Activated naive CD8-positive, alpha-beta T cell treated with anti-CD3 and anti-CD28 coated beads, Interleukin-2, amount 50 U/mL, for 16 hours (primary cell): Measurements from ENCODE around the gene CYTH1.

Source experiments
- DNase-seq: peaks from one replicate; pipeline ENCODE4 v3.0.0-alpha.2; 2020; ENCODE audit warnings: low read depth, low spot score

The CYTH1 gene

DNA sequence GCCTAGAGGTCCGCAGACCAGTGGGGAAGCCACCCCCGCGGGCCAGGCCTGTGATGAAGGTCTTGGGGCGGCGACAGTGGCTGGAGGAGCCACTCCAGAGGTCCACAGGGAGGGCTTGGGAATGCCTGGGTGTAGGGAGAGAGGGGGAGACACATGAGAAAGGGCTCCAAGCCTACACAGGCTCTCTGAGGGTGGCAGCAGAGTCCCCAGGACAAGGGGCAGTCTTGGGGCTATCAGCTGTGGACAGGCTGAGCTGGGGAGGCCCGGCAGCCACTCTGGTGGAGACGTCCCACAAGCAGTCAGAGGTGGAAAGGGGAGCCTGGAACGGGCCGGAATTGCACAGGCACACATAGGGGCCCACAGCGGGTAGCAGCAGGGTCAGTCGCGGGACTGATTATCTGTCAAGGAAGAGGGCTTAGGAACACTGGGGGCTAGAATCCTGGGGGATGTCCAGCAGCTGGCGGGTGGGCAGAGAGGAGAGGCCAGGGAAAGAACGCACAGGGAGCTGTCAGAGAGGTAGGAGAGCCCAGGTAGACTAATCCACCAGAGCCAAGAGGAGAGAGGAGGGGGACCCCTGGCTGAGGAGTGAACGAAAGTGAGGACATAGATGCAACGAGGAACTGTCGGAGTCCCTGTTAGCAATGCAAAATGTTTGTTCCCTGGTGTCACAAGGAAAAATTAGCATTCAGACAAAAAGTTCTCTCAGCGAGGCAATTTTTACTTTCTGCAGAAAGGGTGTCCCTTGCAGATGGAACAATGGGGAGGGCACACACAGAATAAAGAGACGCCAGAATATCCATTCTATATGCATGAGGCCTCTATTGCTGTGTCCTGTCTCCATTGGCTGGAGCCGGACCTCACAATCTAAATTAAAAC is 111.0 kb downstream of the CYTH1 start:
- DNase-seq = no peak

DNA sequence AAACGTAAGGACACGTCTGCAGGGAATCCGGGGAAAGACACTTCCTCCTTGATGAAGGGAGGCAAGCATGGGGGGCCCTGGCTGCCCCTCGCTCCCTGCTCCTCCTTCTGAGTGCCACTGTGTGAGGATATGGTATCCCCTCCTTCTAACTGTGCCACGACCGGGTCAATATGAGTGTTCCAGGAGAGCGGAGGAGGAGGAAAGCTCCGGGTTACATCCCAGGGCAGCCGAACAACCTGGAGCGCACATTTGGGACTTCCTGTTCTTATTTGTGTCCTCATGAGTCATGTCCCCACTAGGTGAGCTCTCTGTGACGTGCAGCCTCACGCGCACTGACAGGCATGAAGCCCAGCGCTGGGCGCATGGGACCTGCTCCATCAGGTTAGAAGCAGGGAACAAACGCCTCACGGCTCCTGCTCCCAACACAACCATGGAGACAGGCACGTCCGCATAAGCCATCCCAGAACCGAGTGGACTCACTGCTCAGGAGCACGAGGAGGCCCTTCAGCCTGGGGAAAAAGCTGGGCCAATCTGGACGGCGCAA is 112.0 kb downstream of the CYTH1 start:
- DNase-seq = no peak

DNA sequence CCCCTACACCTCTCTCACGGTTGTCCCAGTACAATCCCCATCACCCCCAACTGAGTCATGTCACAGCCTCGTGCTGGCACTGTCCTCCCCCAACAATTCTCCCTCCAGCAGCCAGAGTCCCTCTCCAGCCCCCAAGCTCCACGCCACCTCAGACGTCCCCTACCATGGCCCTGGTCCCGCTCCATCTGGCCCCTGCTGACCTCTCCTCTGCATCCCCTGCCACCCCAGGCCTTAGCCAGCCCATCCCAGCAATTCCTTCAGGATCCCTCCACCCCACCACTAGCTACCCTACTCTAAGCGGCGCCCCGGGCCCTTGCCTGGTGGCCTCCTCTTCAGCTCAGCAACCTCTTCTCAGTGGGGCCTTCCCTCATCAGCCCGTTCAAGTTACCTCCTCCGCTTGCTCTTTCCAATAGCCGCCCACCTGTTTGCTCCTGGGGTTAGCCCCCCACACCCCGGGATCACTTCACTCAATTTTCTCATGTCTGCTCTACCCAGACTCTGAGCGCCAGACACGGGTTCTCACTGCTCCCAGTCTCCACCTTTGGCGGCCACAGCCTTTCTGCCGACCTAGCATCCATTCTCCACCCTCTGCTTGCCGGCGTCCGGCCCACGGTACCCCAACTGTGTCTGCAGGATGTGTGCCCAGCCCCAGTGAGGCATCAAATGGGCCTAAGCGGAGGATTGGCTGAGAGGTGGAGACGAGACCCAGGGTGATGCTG is 112.7 kb downstream of the CYTH1 start:
- no peak for DNase-seq

DNA sequence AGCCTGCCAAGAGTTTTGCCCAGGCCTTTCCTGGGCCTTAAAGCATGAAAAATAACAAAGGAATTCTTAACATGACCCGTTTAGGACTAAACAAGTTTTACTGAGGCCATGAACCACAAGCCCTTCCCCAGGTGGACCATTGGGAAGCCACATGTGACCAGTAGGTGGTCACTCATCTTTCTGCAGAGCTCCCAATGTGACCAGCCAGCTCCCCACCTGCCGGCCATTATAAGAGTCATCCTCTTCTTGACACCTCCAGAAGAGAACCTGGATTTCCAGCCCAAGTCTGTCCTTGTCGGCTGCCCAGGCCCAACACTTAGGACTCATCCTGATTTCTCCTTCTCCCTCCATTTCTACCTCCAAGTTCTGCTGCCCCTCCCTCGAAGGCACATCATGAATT is 113.2 kb downstream of the CYTH1 start:
- DNase-seq = no peak

DNA sequence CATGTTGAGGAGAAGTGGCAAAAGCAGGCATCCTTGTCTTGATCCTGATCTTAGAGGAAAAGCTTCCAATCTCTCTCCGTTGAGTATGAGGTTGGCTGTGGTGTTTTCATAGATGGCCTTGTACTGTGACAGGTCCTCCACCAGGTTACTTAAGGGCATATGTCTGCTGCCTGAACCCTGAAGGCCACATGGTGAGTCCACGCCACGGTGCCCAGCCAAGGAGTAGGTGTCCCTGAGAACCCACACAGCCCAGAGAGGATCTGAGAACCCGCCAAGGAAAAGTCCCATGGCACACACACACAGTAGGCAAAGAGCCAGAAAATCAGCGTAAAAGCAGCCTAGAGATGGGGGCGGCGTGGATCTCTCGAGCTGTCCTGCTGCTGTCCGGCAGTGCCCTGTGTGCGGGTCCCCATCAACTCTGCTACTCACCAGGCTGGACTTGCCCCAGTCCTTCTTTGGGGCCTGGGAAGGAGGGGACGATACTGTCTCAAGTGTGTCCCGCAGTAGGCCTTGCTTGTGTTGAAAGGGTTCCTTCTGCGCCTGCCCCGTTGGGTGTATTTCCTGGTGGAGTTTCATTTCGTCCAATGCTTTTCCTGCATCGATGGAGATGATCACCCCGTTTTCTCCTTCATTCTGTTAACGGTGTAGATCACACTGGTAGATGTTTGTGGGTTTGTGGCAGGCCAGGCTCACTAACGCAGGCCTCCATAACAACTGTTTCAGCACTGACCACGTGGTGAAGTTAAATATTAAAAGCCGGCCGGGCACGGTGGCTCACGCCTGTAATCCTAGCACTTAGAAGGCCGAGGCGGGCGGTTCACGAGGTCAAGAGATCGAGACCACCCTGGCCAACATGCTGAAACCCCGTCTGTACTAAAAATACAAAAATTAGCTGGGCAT is 114.1 kb downstream of the CYTH1 start:
- no peak for DNase-seq

DNA sequence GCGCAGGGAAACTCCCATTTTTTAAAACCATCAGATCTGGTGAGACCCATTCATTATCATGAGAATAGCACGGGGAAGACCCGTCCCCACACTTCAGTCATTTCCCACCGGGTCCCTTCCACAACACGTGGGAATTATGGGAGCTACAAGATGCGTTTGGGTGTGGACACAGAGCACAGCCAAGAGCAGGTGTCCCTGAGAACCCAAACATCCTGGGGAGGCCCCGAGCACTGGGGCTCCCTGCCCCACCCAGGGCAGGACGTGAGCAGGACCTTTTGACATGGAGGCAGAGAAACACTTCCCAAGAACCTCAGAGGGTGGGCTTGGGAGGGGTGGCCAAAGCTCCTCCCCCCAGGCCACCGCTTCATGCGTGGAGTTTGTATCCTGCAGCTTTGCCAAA is 115.0 kb downstream of the CYTH1 start:
- DNase-seq = no peak

DNA sequence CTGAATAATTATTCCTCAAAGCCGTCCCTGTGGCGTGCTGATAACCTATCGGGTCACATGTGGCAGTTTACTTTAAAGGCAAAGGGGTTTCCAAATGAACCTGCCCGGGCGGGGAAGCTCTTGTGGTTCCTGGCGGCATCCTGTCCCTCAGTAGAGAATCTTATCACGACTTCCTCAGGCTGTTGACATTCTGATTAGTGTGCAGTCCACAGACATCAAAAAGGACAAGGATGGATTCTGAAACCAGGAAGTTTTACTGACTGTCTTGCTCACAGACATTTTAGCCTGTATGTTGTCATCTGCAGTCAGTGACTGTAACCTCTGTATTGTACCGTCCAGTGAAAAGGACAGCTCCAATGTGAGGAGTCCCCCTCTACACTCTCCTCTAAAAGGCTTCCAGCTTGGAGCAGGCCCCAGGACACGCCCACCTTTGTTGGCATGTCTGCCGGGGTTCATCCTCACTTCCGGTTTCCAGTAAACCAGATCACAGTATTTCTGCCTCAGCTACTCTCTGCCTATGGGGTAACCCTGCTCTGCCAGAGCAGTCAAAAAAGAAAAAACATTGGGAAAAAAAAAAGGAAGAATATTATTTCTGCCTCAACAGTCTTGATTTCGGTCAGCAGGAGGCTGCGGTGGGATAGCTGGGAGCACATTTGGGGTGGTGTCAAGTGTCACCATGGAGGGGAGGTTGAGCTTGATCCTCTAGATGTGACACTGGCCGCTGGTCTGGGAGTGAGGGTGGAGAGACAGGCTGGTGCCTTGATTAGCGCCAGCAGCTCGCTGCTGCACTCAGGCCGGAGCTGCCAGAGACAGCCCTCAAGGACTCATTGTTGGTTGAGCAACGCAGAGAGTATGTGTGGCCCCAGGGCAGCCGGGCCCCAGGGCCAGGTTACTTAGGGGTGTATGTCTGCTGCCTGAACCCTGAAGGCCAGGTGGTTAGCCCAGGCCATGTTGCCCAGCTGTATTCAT is 115.8 kb downstream of the CYTH1 start:
- DNase-seq = no peak

DNA sequence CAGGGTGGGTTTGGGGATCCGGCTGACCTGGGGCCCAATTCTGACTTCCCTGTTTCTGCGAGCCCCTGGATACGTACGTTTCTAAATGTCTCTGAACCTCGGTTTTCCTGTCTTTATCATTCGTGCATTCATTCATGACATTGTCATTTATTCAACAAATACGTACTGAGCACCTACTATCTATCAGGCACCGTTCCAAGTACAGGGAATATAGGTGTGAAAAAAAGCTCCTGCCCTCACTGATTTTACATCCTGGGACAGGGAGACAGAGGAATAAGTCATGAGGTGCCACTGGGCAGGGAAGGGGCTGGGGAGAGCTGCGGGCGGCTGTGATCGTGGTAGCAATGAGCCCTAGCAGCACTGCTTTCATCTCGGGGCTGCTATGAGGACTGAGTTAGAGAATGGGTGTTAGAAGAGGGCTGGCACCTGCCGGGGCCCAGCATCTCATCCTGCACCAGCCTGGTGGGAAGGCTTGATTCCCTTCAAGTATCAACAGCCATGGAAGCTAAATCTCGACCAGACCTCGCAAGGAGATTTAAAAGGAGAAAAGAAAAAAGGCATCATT is 116.6 kb downstream of the CYTH1 start:
- DNase-seq = no peak

DNA sequence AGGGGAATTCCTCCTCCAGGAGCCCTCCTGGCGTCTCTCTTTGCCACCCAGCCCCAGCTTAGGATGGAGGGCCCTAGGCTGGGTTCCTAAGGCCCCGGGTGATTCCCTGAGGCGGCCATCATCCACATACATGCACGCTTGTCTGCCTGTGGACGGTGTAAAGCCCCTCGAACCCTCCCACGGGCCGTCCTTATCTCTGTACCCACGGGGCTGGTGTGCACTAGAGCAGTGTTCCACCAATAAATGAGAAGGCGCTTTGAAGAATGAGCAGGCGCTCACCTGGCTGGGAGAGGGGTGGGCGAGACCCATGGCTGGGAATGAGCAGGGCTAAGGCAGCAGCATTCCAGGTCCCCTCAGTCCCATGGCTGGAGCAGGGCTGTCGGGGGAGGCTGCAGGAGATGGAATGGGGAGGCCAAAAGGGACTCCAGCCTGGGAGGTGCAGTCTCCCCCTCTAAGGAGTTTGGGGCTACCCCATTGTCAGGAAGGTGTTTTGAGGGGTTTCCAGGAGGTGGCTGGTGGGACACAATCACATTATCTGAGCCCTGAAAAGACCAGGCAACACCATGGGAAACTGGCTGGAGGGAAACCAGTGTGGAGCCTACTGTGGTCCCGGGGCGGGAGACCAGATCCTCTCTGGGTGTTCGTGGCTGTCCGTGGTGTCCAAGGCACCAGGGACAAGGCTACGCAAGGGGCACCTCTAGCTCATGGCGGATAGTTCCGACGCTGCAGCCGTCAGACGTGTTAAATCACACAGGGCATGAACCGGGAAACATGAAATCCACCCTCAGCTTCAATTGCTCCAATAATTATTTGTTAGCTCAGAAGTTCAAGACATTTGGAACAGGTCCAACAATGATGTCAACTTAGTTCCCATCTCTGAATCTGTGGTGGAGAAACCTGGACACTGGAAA is 117.3 kb downstream of the CYTH1 start:
- DNase-seq = no peak

DNA sequence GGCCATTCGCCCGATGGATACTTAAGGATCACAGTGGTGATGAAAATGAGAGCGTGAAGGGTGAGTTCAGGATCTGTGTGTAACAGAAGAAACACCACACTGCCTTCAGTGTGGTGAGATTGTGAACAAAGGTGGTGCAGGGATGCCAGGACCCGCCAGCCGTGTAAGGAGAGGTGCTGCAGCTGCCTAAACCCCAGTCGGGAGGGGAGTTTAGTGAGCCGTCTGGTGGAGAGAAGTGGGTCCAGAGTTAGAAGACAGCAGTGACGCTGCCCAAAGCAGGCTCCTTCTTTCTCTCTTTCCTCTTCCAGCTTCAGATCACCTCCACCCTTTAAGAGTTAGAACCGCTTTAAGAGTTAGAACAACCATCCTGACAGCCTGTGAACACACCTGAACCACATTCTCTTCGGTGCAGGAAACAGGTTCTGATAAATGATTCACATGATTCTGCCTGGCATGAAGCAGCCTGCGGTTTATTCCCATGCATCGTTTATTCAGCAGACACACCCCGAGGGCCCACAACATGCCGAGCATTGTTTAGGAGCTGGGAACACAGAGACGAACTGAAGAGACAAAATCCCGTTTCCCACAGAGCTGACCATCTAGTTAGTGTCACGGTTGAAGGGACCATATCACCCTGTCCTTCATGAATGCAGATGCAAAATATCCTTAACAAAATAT is 120.8 kb downstream of the CYTH1 start:
- DNase-seq = no peak

DNA sequence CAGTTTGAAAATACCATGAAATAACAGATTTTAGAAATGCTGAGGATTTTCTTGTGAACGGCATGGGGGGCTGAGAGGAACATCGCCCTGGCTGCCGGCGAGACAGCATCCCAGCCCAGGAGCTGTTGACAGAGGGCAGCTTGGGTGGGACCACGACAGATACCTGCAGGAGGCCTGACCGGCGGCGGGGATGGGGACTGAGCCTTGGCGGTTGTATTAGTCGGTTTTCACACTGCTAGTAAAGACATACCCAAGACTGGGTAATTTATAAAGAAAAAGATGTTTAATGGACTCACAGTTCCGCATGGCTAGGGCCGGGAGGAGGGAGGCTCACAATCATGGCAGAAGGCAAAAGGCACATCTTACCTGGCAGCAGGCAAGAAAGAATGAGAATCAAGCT is 122.5 kb downstream of the CYTH1 start:
- DNase-seq = no peak

DNA sequence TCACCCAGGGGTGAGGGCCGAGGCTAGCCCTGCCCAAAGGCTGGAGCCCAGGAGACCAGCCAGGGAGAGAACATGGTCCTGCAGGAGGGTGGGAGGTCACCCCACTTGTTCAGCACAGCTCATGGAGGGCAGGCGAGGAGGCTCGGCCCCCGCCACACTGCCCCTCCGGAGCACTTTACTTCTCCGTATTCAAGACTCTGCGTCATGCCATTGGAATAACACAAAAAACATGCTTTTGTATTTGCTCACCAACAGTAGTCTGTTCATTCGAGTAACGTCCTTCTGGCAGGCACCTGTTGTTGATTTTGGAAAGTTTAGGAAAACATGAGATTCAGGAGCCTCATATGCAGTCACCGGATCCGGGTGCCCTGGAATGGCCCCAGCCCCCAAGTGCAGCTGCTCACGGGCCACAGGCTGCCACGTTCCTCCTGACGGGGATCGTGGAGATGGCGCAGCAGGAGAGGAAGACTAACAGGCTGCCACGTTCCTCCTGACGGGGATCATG is 123.7 kb downstream of the CYTH1 start:
- DNase-seq = no peak

DNA sequence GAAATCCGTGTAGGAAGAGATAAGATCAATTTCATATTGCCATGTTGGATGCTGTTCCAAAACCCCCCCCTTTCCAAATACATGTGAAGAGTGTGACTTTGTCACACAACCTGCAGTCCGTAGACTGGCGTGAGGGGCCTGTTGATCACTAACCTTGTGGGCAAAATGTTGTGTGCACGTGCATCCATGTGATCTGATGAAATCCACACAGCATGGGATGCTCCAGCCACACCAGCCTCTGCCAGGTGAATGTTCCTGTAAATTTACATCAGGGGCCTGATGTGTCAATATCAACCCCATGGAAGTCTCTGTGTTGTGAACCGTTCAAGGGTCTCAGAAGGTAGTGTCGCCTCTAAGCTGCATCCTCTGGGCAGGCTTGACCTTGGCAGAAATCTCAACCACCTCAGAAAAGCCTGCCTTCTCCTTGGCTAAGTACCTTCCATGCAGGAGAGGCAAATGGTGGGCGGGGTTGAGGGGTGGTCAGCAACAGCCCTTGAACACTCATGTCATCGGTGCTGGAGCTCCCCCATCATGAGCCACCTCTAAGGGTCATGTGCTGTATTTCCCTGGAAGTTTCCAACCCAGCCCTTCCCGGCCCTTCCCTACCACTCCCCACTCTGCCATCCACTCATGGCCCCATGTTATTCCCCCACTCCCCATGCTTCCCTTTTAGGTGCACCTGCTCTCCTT is 126.7 kb downstream of the CYTH1 start:
- no peak for DNase-seq

DNA sequence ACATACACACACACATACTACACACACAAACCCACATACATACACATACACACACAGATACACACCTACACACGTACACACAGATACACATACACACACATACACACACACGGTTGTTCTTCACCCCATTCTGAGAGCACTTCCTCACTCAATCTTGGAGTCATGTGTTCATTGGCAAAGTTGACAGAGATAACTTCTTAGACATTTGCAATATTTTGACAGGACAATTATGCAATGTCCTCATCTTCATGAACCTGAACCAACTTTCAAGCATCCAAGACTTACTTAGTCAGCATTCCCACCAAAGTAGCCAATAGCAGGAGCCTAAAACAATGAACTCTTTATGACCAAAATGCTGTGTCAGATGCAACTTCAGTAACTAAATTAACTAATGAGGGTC is 127.7 kb downstream of the CYTH1 start:
- no peak for DNase-seq

DNA sequence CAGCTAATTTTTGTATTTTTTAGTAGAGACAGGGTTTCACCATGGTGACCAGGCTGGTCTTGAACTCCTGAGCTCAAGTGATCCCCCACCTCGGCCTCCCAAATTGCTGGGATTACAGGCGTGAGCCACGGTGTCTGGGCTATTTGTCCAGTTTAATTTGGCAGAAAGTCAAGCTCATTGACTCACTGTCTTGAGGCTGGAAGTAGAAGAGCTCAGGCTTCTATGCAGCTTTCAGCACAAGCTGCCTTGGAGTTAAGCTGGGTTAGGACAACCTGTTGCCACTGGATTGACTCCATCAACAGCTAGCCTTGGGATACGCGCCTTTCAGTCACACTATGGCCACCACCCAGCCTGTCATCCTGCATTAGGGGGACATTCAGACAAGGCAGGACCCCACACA is 128.7 kb downstream of the CYTH1 start:
- DNase-seq = no peak

DNA sequence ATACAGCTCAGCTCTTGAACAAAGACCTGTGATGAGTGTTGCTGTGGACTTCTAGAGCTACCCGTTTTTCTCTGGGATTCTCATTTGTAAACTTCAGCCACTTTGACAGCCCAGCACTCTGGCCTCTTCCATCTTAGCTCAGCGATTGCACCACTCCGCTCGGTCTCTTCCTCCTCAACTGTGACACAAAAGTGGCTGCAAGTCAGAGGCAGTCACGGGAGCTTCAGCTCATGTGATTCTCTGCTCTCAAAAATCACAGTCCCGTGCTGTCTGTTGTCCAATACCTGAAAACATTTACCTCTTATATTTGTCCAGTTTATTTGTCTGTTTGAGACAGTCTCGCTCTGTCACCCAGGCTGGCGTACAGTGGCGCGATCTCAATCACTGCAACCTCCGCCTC is 129.2 kb downstream of the CYTH1 start:
- no peak for DNase-seq

DNA sequence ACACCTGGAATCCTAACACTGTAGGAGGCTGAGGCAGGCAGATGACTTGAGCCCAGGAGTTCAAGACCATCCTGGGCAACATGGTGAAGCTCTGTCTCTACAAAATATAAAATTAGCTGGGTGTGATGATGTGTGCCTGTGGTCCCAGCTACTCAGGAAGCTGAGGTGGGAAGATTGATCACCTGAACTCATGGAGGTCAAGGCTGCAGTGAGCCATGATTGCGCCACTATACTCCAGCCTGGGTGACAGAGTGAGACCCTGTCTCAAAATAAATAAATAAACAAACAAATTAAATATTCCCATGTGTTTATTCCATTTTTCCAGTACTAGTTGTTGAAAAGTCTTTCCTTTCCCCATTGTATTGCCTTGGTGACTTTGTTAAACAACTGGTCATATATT is 130.0 kb downstream of the CYTH1 start:
- no peak for DNase-seq

DNA sequence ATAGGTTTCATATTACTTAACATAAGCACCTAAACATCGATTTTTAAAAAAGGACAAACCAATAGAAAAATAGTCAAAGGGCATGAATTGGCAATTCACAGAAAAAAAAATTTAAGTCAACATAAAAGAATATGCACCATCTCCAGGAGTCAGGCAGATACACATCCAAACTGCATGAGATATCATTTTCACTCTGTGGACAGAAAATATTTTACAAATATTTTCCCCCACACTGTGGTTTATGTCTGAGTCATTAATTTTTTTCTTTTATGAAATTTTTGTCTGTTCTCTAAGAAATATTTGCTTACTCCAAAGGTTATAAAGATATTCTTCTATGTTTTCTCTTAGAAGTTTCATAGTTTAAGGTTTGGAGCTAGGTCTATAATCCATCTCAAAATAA is 130.5 kb downstream of the CYTH1 start:
- no peak for DNase-seq
